ENCODE measurements around the gene CD84. TPM values are rescaled to one million over a fixed set of nuclear protein-coding genes. Genes with fewer than 3 reads are reported as not detected.

The CD84 gene
- total RNA-seq, 4 donors from 2014 or later: 0.61 to 9.0 (median 2.4) TPM

DNA sequence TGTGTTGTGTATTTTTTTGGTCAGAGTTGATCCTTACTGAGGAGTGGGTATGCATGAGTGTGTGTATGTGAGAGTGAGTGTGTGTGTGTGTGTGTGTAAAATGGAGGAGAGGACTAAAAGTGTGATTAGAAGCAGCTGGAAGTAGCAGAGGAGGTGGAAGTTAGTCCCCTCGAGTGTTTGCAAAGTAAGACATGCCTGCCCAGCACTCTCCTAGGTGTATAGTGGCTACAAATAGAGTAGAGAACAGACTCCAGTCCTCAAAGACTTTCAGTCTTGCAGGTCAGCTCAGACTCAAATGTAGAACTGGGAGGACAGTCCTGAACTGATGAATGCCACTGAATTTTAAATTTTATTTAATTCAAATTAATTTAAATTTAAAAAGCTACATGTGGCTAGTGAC is 39.0 kb upstream of the CD84 start:
- Histone ChIP-seq H3K27me3 (no peaks in the 10 kb centered on the region), H3K9me3 (no peaks in the 10 kb centered on the region), H3K27ac (no peak overlapping the region), H3K36me3 (no peaks in the 10 kb centered on the region), H3K4me3 (no peak overlapping the region), H3K4me1 (no peaks in the 10 kb centered on the region)
- no peak for DNase-seq
- TF ChIP-seq, protein P1, sequence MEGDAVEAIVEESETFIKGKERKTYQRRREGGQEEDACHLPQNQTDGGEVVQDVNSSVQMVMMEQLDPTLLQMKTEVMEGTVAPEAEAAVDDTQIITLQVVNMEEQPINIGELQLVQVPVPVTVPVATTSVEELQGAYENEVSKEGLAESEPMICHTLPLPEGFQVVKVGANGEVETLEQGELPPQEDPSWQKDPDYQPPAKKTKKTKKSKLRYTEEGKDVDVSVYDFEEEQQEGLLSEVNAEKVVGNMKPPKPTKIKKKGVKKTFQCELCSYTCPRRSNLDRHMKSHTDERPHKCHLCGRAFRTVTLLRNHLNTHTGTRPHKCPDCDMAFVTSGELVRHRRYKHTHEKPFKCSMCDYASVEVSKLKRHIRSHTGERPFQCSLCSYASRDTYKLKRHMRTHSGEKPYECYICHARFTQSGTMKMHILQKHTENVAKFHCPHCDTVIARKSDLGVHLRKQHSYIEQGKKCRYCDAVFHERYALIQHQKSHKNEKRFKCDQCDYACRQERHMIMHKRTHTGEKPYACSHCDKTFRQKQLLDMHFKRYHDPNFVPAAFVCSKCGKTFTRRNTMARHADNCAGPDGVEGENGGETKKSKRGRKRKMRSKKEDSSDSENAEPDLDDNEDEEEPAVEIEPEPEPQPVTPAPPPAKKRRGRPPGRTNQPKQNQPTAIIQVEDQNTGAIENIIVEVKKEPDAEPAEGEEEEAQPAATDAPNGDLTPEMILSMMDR (IDR thresholded peaks at IDR 0.05): no peak
- TF ChIP-seq POLR2A (IDR thresholded peaks at IDR 0.05): no peak
- intact Hi-C loops (cut with DNase I): no loop called here
- 75 to 95% methylated on average over 1 of the region's 1 CpG for WGBS, 2 donors

DNA sequence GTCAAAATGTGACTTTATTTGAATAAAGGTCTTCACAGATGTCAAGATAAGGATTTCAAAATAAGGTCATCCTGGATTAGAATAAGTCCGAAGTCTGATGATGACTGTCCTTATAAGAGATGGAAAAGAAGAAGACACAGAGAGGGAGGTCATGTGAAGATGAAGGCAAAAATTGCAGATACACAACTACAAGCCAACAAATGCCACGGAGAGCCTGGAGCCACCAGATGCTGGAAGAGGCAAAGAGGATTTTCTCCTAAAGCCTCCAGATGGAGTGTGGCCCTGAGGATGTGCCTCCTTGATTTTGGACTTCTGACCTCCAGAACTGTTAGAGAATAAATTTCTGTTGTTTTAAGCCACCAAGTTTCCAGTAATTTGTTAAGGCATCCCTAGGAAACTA is 36.4 kb upstream of the CD84 start:
- no peak for DNase-seq

DNA sequence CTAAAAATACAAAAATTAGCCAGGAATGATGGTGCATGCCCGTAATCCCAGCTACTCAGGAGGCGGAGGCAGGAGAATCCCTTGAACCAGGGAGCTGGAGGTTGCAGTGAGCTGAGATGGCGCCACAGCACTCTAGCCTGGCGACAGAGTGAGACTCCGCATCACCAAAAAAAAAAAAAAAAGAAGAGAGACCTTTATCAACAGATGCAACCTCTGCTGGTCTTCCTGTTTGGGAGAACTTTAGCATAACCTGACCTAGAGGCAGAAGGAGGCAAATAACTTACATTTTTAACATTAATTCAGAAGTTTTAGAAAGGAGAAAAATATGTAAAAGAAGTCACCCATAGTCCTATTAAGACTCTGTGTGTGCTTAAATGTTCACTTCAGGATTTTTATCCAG is 35.1 kb upstream of the CD84 start:
- Histone ChIP-seq H3K36me3 (no peaks in the 10 kb centered on the region), H3K27ac (no peak overlapping the region), H3K4me3 (no peak overlapping the region), H3K4me1 (no peaks in the 10 kb centered on the region), H3K27me3 (peaks cover 0 to 18% (median 0%) of the 10 kb centered on the region in 4 donors), H3K9me3 (no peaks in the 10 kb centered on the region)
- DNase-seq: no peak
- no peak for TF ChIP-seq POLR2A (IDR thresholded peaks at IDR 0.05)
- TF ChIP-seq, protein P1 (IDR thresholded peaks at IDR 0.05): no peak
- intact Hi-C loops (cut with DNase I): no loop called here
- 76 to 81% methylated on average over 3 to 5 of the region's 5 CpGs for WGBS, 2 donors

More for the DNA sequence above, 36.4 kb upstream of the CD84 start:
- Histone ChIP-seq H3K9me3 (no peaks in the 10 kb centered on the region), H3K27ac (no peak overlapping the region), H3K27me3 (peaks cover 0 to 12% (median 0%) of the 10 kb centered on the region in 4 donors), H3K4me1 (no peaks in the 10 kb centered on the region), H3K4me3 (no peak overlapping the region), H3K36me3 (no peaks in the 10 kb centered on the region)
- TF ChIP-seq POLR2A (IDR thresholded peaks at IDR 0.05): no peak
- TF ChIP-seq, protein P1 (IDR thresholded peaks at IDR 0.05): no peak
- 57 to 71% methylated on average over 2 of the region's 2 CpGs for WGBS, 2 donors
- intact Hi-C loops (cut with DNase I): no loop called here

DNA sequence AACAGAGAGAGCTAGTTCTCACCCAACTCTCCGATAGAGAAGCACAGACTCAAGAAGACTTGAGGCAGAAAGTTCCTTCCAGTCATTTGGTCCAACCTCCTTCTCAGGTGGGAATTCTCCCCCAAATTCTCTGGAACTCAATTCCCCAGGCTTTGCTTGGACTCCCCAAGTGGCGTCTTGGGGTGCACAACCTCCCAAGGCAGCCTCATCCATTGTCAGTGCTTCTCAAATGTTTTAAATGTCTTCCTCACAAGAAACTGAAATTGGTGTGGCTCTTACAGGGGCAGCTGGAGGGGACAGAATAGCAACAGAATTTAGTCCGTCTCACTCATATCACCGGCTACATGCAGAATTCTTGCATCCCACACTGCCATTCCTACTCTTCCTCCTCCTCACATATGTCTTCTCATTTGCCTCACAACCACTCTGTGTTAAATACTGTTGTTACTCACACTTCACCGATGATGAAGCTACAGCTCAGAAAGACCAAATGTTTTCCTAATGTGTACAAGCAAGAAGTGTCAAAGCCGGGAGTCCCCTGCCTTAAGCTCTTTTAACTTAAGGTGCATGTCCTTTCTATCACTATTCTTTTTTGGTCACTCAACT is 33.4 kb upstream of the CD84 start:
- Histone ChIP-seq H3K36me3 (no peaks in the 10 kb centered on the region), H3K4me3 (no peak overlapping the region), H3K9me3 (no peaks in the 10 kb centered on the region), H3K27me3 (peaks cover 0 to 25% (median 0%) of the 10 kb centered on the region in 4 donors), H3K27ac (no peak overlapping the region), H3K4me1 (no peaks in the 10 kb centered on the region)
- intact Hi-C loops (cut with DNase I): no loop called here
- no peak for TF ChIP-seq POLR2A (IDR thresholded peaks at IDR 0.05)
- TF ChIP-seq, protein P1 (IDR thresholded peaks at IDR 0.05): no peak
- 71 to 85% methylated on average over 6 of the region's 6 CpGs for WGBS, 2 donors
- DNase-seq: no peak

DNA sequence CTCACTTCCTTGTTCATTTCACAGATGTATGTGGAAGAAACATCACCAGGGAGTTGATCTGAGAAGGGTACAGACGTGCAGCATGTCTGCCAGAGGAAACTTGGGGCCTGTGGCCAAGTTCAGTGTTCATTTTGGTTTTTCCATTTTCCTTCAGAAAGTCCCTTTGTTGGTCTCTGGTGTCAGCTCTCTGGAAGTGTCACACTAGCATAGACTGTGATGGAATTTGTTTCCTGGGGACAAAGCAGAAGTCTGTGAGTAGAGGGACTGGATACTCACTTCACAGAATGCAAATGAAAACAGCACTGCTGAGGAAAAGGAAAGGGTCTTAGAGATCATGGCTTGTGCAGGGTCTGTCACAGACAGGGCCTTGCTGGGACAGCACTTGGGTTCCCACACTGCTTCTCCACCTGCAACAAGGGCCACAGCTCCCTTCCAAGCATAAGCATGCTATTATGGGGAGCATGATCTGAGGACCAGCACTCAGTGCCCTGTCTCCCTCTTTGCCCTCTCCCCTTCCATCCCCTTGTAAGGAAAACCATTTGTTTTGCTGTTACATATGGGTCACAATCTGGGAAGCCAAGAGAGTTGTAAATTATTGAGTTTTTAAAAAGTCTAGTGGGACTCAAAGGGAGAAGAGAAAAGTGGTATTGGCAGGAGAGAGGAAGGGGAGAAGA is 31.4 kb upstream of the CD84 start:
- Histone ChIP-seq H3K27me3 (peaks cover 0 to 25% (median 0%) of the 10 kb centered on the region in 4 donors), H3K4me3 (no peak overlapping the region), H3K9me3 (no peaks in the 10 kb centered on the region), H3K4me1 (no peaks in the 10 kb centered on the region), H3K36me3 (no peaks in the 10 kb centered on the region), H3K27ac (no peak overlapping the region)
- DNase-seq: no peak
- intact Hi-C loops (cut with DNase I): no loop called here
- 0% methylated on average over 1 of the region's 1 CpG; no CpG with 5 or more reads in 1 of the 2 donors for WGBS, 2 donors
- TF ChIP-seq POLR2A (IDR thresholded peaks at IDR 0.05): no peak
- TF ChIP-seq, protein P1 (IDR thresholded peaks at IDR 0.05): no peak
